Measurements from ENCODE around the gene KLHL28.
"Not testable (repeated sequence)": the region's sequence is repeated elsewhere in the genome, so short reads cannot be mapped to it uniquely, and the experiment has no call there.

The KLHL28 gene

GRCh38 chr14:44897041-44897844 is 64.5 kb downstream of the KLHL28 start:
- H3K27ac ChIP-seq (ENCODE audit: low read length), result no peak overlapping the region
- H3K4me3 ChIP-seq (ENCODE audit: low read length), result peak overlapping the region; percentile 75
- no peaks in the 10 kb centered on the region for H3K36me3 ChIP-seq (ENCODE audit: control insufficient read depth, insufficient read depth, low read length)
- no peaks in the 10 kb centered on the region for H3K27me3 ChIP-seq (ENCODE audit: control insufficient read depth, insufficient read depth, low read length)
- H3K4me1 ChIP-seq (ENCODE audit: control insufficient read depth, insufficient read depth, low read length), result no peaks in the 10 kb centered on the region
- H3K9me3 ChIP-seq (ENCODE audit: control insufficient read depth, insufficient read depth, low read length), result no peaks in the 10 kb centered on the region
- WGBS (ENCODE audit: insufficient coverage, insufficient read length), result no CpG with 5 or more reads among the region's 81 CpGs
- peak; percentile 88 for DNase-seq (ENCODE audit: low read depth, low spot score)

- Histone ChIP-seq H3K27ac (ENCODE audit: low read length) (no peak overlapping the region), H3K36me3 (ENCODE audit: control insufficient read depth, insufficient read depth, low read length) (no peaks in the 10 kb centered on the region), H3K27me3 (ENCODE audit: control insufficient read depth, insufficient read depth, low read length) (no peaks in the 10 kb centered on the region), H3K4me1 (ENCODE audit: control insufficient read depth, insufficient read depth, low read length) (no peaks in the 10 kb centered on the region), H3K9me3 (ENCODE audit: control insufficient read depth, insufficient read depth, low read length) (no peaks in the 10 kb centered on the region), H3K4me3 (ENCODE audit: low read length) (no peak overlapping the region)
- DNase-seq (ENCODE audit: low read depth, low spot score), result no peak
- WGBS (ENCODE audit: insufficient coverage, insufficient read length), result no CpG with 5 or more reads among the region's 10 CpGs
Observed at GRCh38 chr14:44896275-44897040, 65.3 kb downstream of the KLHL28 start.

GRCh38 chr14:44895716-44896115 is 66.0 kb downstream of the KLHL28 start:
- no peaks in the 10 kb centered on the region for H3K4me1 ChIP-seq (ENCODE audit: control insufficient read depth, insufficient read depth, low read length)
- H3K27ac ChIP-seq (ENCODE audit: low read length), result no peak overlapping the region
- H3K4me3 ChIP-seq (ENCODE audit: low read length), result no peak overlapping the region
- no peaks in the 10 kb centered on the region for H3K27me3 ChIP-seq (ENCODE audit: control insufficient read depth, insufficient read depth, low read length)
- no CpG with 5 or more reads among the region's 2 CpGs for WGBS (ENCODE audit: insufficient coverage, insufficient read length)
- no peaks in the 10 kb centered on the region for H3K9me3 ChIP-seq (ENCODE audit: control insufficient read depth, insufficient read depth, low read length)
- no peak for DNase-seq (ENCODE audit: low read depth, low spot score)
- H3K36me3 ChIP-seq (ENCODE audit: control insufficient read depth, insufficient read depth, low read length), result no peaks in the 10 kb centered on the region

- no peak for DNase-seq (ENCODE audit: low read depth, low spot score)
- no peaks in the 10 kb centered on the region for H3K27me3 ChIP-seq (ENCODE audit: control insufficient read depth, insufficient read depth, low read length)
- no peaks in the 10 kb centered on the region for H3K36me3 ChIP-seq (ENCODE audit: control insufficient read depth, insufficient read depth, low read length)
- no peaks in the 10 kb centered on the region for H3K9me3 ChIP-seq (ENCODE audit: control insufficient read depth, insufficient read depth, low read length)
- no peaks in the 10 kb centered on the region for H3K4me1 ChIP-seq (ENCODE audit: control insufficient read depth, insufficient read depth, low read length)
- WGBS (ENCODE audit: insufficient coverage, insufficient read length), result no CpG with 5 or more reads among the region's 2 CpGs
- no peak overlapping the region for H3K27ac ChIP-seq (ENCODE audit: low read length)
- no peak overlapping the region for H3K4me3 ChIP-seq (ENCODE audit: low read length)
Observed at GRCh38 chr14:44893535-44893934, 68.2 kb downstream of the KLHL28 start.

GRCh38 chr14:44891726-44892372 is 69.9 kb downstream of the KLHL28 start:
- not testable (repeated sequence) for DNase-seq (ENCODE audit: low read depth, low spot score); H3K36me3 ChIP-seq (ENCODE audit: control insufficient read depth, insufficient read depth, low read length); H3K9me3 ChIP-seq (ENCODE audit: control insufficient read depth, insufficient read depth, low read length); H3K27ac ChIP-seq (ENCODE audit: low read length); H3K4me1 ChIP-seq (ENCODE audit: control insufficient read depth, insufficient read depth, low read length); H3K4me3 ChIP-seq (ENCODE audit: low read length); H3K27me3 ChIP-seq (ENCODE audit: control insufficient read depth, insufficient read depth, low read length)
- WGBS (ENCODE audit: insufficient coverage, insufficient read length), result no CpG with 5 or more reads among the region's 3 CpGs

GRCh38 chr14:44889595-44890471 is 71.9 kb downstream of the KLHL28 start:
- Histone ChIP-seq H3K9me3 (ENCODE audit: control insufficient read depth, insufficient read depth, low read length) (no peaks in the 10 kb centered on the region), H3K27ac (ENCODE audit: low read length) (no peak overlapping the region), H3K36me3 (ENCODE audit: control insufficient read depth, insufficient read depth, low read length) (no peaks in the 10 kb centered on the region), H3K27me3 (ENCODE audit: control insufficient read depth, insufficient read depth, low read length) (no peaks in the 10 kb centered on the region), H3K4me3 (ENCODE audit: low read length) (no peak overlapping the region), H3K4me1 (ENCODE audit: control insufficient read depth, insufficient read depth, low read length) (no peaks in the 10 kb centered on the region)
- DNase-seq (ENCODE audit: low read depth, low spot score), result no peak
- WGBS (ENCODE audit: insufficient coverage, insufficient read length), result no CpG with 5 or more reads among the region's 4 CpGs

- no peaks in the 10 kb centered on the region for H3K27me3 ChIP-seq (ENCODE audit: control insufficient read depth, insufficient read depth, low read length)
- WGBS (ENCODE audit: insufficient coverage, insufficient read length), result no CpG with 5 or more reads among the region's 16 CpGs
- H3K4me1 ChIP-seq (ENCODE audit: control insufficient read depth, insufficient read depth, low read length), result no peaks in the 10 kb centered on the region
- no peaks in the 10 kb centered on the region for H3K9me3 ChIP-seq (ENCODE audit: control insufficient read depth, insufficient read depth, low read length)
- no peaks in the 10 kb centered on the region for H3K36me3 ChIP-seq (ENCODE audit: control insufficient read depth, insufficient read depth, low read length)
- no peak for DNase-seq (ENCODE audit: low read depth, low spot score)
- no peak overlapping the region for H3K4me3 ChIP-seq (ENCODE audit: low read length)
- H3K27ac ChIP-seq (ENCODE audit: low read length), result no peak overlapping the region
Observed at GRCh38 chr14:44887596-44887955, 74.2 kb downstream of the KLHL28 start.

- no peaks in the 10 kb centered on the region for H3K36me3 ChIP-seq (ENCODE audit: control insufficient read depth, insufficient read depth, low read length)
- DNase-seq (ENCODE audit: low read depth, low spot score), result no peak
- WGBS (ENCODE audit: insufficient coverage, insufficient read length), result no CpG with 5 or more reads among the region's 35 CpGs
Observed at GRCh38 chr14:44886860-44887595, 74.7 kb downstream of the KLHL28 start.

GRCh38 chr14:44880791-44881190 is 81.0 kb downstream of the KLHL28 start:
- Histone ChIP-seq H3K4me3 (ENCODE audit: low read length) (no peak overlapping the region), H3K36me3 (ENCODE audit: control insufficient read depth, insufficient read depth, low read length) (no peaks in the 10 kb centered on the region), H3K27ac (ENCODE audit: low read length) (no peak overlapping the region), H3K9me3 (ENCODE audit: control insufficient read depth, insufficient read depth, low read length) (no peaks in the 10 kb centered on the region), H3K4me1 (ENCODE audit: control insufficient read depth, insufficient read depth, low read length) (no peaks in the 10 kb centered on the region), H3K27me3 (ENCODE audit: control insufficient read depth, insufficient read depth, low read length) (no peaks in the 10 kb centered on the region)
- 100% methylated on average over 2 of the region's 2 CpGs for WGBS (ENCODE audit: insufficient coverage, insufficient read length)
- no peak for DNase-seq (ENCODE audit: low read depth, low spot score)

More at GRCh38 chr14:44886860-44887595, 74.7 kb downstream of the KLHL28 start:
- H3K9me3 ChIP-seq (ENCODE audit: control insufficient read depth, insufficient read depth, low read length), result no peaks in the 10 kb centered on the region
- no peaks in the 10 kb centered on the region for H3K27me3 ChIP-seq (ENCODE audit: control insufficient read depth, insufficient read depth, low read length)
- no peaks in the 10 kb centered on the region for H3K4me1 ChIP-seq (ENCODE audit: control insufficient read depth, insufficient read depth, low read length)
- H3K4me3 ChIP-seq (ENCODE audit: low read length), result no peak overlapping the region
- no peak overlapping the region for H3K27ac ChIP-seq (ENCODE audit: low read length)

Measured in iPS DF 6.9 (cell line).